HG03432 (cell line): ENCODE data around the gene DDB1.

Experiments
- ATAC-seq: cut with Tn5 transposase; IDR thresholded peaks from one replicate; pipeline ENCODE4 v1.9.1; 2021; ENCODE audit warnings: mild to moderate bottlenecking, moderate library complexity; ENCODE audit not compliant: unreplicated experiment

The DDB1 gene

GRCh38 chr11:61332797-61333549 lies at the start of gene DDB1, which contains the start of gene TKFC:
TSS of gene DDB1 (minus strand) at chr11:61333105. CDS start at chr11:61332968, 137 bp downstream.
TSS of gene TKFC (plus strand) at chr11:61333228. CDS start at chr11:61334729, 1,501 bp downstream.
- ATAC-seq: peak; percentile 90

- no peak for ATAC-seq
These were observed 48.0 kb upstream of the DDB1 start for GRCh38 chr11:61380884-61381283.

GRCh38 chr11:61378713-61379313 lies 45.9 kb upstream of the DDB1 start:
- ATAC-seq: no peak

GRCh38 chr11:61377461-61378160 lies 44.7 kb upstream of the DDB1 start:
- ATAC-seq: no peak

- no peak for ATAC-seq
These were observed 42.8 kb upstream of the DDB1 start for GRCh38 chr11:61375761-61376108.

GRCh38 chr11:61372659-61373420 lies 39.9 kb upstream of the DDB1 start:
- ATAC-seq: no peak

GRCh38 chr11:61370349-61371005 lies 37.6 kb upstream of the DDB1 start:
- ATAC-seq: no peak

- peak; percentile 76 for ATAC-seq
These were observed 36.8 kb upstream of the DDB1 start for GRCh38 chr11:61369372-61370348.

GRCh38 chr11:61368646-61369045 lies 35.7 kb upstream of the DDB1 start:
- no peak for ATAC-seq

- ATAC-seq: no peak
These were observed 34.5 kb upstream of the DDB1 start for GRCh38 chr11:61367406-61367805.

- ATAC-seq: no peak
These were observed 31.2 kb upstream of the DDB1 start for GRCh38 chr11:61364012-61364675.

GRCh38 chr11:61362542-61362875 lies 29.6 kb upstream of the DDB1 start:
- no peak for ATAC-seq

- peak; percentile 84 for ATAC-seq
These were observed 29.0 kb upstream of the DDB1 start, which contains the start of the genes CYB561A3 and TMEM138 for GRCh38 chr11:61361741-61362541. TSS of gene CYB561A3 (minus strand) at chr11:61361882. CDS start at chr11:61356713, 5,169 bp downstream. TSS of gene TMEM138 (plus strand) at chr11:61362374. CDS start at chr11:61364391, 2,017 bp downstream.

- ATAC-seq: no peak
These were observed 28.4 kb upstream of the DDB1 start for GRCh38 chr11:61361237-61361740.

- no peak for ATAC-seq
These were observed 26.6 kb upstream of the DDB1 start for GRCh38 chr11:61359516-61359915.

GRCh38 chr11:61358566-61358965 lies 25.7 kb upstream of the DDB1 start:
- ATAC-seq: no peak

GRCh38 chr11:61357894-61358239 lies 25.0 kb upstream of the DDB1 start:
- no peak for ATAC-seq
